GM19438 (cell line): Measurements from ENCODE around the gene TCF25.
A peak's percentile ranks its signal among the peaks of the same experiment; 100 is the strongest.
"Not testable (repeated sequence)": the region's sequence is repeated elsewhere in the genome, so short reads cannot be mapped to it uniquely, and the experiment has no call there.

Experiments used
- ATAC-seq: cut with Tn5 transposase; IDR thresholded peaks from one replicate; pipeline ENCODE4 v1.9.1; 2021; ENCODE audit warnings: low read depth; ENCODE audit not compliant: unreplicated experiment

The TCF25 gene, protein sequence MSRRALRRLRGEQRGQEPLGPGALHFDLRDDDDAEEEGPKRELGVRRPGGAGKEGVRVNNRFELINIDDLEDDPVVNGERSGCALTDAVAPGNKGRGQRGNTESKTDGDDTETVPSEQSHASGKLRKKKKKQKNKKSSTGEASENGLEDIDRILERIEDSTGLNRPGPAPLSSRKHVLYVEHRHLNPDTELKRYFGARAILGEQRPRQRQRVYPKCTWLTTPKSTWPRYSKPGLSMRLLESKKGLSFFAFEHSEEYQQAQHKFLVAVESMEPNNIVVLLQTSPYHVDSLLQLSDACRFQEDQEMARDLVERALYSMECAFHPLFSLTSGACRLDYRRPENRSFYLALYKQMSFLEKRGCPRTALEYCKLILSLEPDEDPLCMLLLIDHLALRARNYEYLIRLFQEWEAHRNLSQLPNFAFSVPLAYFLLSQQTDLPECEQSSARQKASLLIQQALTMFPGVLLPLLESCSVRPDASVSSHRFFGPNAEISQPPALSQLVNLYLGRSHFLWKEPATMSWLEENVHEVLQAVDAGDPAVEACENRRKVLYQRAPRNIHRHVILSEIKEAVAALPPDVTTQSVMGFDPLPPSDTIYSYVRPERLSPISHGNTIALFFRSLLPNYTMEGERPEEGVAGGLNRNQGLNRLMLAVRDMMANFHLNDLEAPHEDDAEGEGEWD

DNA sequence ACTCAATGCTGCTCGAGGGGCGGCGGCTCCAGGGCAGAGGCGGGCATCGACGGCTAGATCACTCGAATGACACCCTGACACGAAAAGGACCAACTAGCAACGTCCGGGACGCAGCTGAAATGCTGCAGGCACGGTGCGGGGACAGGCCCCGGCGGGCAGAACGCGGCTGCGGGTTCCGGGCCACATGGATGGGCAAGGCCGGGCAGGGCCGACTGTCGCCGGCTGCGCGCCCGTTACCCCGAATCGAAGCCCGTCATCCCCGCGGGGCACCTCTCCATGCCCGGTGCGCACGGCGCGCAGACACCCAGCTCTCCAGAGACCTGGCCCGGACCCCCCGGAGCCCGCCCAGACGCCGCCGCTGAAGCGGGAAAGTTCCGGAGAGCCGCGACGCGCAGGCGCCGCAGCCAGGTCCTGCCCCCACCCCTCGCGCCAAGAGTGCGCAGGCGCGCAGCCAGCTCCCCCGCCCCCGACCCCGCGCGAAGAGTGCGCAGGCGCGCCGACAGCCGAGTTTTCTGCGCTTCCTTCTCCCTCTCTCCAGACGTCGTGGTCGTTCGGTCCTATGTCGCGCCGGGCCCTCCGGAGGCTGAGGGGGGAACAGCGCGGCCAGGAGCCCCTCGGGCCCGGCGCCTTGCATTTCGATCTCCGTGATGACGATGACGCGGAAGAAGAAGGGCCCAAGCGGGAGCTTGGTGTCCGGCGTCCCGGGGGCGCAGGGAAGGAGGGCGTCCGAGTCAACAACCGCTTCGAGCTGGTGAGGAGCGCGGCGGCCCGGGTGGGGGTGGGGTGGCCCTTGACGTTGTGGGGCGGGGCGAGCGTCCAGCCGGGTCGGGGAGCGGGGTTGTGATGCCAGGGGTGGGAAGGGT lies at the start of gene TCF25:
Gene TCF25 (plus strand): TSS at position 484 of the 863 bp plus-strand sequence. CDS start 76 bp downstream, at position 560.
- ATAC-seq, result peak; percentile 33

DNA sequence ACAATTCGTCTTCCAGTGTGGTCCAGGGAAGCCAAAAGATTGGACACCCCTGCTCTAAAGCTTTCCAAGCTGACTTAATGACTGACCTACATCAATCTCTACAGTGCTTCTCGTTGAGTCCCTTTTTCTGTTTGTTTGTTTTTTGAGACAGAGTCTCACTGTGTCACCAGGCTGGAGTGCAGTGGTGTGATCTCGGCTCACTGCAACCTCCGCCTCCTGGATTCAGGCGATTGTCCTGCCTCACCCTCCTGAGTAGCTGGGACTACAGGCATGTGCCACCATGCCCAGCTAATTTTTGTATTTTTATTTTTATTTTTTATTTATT lies 49.6 kb upstream of the TCF25 start:
- ATAC-seq, result not testable (repeated sequence)

DNA sequence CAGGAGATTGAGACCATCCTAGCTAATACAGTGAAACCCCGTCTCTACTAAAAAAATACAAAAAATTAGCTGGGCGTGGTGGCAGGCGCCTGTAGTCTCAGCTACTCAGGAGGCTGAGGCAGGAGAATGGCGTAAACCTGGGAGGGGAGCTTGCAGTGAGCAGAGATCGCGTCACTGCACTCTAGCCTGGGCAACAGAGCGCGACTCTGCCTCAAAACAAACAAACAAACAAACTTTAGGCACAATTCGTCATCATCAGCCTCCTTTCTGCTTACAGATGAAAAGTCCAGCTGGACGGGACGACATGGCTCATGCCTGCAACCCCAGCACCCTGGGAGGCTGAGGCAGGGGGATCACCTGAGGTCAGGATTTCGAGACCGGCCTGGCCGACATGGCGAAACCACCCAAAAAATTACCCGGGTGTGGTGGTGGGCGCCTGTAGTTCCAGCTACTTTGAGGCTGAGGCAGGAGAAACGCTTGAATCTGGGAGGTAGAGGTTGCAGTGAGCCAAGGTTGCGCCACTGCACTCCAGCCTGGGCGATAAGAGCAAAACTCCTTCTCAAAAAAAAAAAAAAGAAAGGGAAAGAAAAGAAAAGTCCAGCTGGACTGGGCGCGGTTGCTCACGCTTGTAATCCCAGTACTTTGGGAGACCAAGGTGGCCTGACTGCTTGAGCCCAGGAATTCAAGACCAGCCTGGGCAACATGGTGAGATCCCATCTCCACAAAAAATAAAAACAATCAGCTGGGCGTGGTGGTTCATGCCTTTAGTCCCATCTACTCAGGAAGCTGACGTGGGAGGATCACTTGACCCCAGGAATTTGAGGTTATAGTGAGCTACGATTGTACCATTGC lies 46.6 kb upstream of the TCF25 start:
- ATAC-seq, result no peak

DNA sequence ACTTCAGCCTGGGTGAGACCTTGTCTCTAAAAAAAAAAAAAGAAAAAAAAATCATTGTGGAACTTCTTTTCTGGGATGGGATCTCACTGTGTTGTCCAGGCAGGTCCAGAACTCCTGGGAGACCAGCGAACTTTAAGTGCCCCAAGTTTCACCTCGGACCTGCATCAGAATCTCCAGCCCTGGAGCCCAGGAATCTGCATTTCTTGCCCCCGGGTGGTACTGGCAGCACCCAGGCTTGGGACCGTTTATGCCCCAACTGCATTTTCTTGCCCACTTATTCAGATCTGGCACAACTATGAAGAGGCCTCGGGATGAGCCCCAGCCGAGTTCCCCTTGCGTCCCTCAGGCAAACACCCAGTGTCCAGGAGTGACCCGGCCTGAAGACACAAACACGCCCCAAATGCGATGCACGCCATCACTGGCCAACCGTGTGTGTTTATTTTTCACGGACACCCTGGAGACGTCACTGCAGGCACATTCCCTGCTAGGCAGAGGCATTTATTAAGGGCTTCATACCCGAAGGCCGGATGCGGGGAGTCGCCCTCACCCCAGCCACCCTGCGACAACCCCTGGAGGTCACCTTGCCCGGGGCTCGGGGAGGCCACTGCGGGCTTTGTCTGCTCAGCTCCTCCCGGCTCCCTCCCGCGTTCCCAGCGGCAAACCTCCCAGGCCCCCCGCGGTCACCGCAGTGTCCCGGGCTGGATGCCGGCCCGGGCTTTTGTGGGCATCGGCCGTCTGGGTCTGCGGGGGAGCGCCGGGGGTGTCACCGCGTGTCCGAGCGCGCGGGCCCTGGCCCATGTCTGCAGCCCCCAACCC lies 45.8 kb upstream of the TCF25 start:
- ATAC-seq, result no peak

DNA sequence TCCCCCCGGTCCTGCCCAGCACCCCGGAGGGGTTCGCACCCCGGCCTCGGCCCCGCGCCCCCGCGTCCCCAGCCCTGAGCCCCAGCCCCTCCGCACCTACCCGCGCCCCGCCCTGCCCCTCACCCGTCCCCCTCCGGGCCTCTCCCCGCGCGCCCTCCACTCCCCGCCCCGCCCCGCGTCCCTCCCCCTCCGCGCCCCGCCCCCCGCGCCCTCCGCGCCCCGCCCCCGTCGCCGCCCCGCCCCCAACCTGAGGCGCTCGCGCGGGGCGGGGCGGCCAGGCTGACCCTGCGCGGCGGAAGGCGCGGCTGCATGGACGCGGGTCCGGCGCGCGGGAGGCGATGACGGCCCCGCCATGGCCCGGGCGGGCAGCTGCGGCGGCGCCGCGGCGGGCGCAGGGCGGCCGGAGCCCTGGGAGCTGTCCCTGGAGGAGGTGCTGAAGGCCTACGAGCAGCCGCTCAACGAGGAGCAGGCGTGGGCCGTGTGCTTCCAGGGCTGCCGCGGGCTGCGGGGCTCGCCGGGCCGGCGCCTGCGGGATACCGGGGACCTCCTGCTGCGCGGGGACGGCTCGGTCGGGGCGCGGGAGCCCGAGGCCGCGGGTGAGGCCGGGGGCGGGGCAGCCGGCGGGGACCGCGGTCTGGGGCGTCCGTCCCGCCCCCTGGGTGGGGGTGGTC lies 45.1 kb upstream of the TCF25 start, which contains the start of gene SPIRE2:
Gene SPIRE2 (plus strand): TSS at position 277 of the 671 bp plus-strand sequence. CDS start 76 bp downstream, at position 353.
- ATAC-seq, result no peak

DNA sequence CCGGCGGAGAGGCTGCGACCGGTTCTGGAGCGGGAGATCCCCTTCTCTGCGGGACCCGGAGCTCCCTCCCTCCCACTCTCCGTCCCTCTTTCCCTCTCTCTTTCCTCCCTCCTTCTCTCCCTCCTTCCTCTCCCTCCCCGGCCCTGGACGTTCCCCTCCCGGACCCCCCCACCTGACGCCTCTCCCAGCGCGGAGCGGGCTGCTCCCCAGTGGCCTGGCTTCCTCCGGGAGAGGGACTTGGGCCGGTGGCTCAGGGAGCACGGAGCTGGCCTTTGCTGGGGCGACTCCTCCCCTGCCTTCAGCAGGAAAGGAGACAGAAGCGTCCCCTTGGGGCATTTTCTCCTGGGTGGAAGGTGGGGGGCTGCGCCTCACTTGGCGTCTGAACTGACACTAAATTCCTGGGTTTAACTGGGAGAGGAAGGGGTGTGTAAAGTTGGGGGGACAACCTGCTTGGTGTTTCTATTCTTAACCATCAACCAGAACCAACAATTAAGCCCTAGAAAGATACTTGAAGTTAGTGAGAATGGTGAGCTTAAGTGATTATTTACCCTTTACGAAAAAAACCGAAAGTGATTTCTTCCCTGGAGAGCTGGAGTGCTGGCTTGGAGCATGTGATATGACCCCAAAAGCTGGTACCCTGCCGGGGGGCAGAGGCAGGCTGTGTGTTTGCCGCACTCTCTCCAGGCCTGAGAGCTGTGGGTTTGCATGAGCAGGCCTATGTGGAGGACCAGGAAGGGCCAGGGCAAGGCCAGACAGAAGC lies 44.3 kb upstream of the TCF25 start:
- ATAC-seq, result no peak

DNA sequence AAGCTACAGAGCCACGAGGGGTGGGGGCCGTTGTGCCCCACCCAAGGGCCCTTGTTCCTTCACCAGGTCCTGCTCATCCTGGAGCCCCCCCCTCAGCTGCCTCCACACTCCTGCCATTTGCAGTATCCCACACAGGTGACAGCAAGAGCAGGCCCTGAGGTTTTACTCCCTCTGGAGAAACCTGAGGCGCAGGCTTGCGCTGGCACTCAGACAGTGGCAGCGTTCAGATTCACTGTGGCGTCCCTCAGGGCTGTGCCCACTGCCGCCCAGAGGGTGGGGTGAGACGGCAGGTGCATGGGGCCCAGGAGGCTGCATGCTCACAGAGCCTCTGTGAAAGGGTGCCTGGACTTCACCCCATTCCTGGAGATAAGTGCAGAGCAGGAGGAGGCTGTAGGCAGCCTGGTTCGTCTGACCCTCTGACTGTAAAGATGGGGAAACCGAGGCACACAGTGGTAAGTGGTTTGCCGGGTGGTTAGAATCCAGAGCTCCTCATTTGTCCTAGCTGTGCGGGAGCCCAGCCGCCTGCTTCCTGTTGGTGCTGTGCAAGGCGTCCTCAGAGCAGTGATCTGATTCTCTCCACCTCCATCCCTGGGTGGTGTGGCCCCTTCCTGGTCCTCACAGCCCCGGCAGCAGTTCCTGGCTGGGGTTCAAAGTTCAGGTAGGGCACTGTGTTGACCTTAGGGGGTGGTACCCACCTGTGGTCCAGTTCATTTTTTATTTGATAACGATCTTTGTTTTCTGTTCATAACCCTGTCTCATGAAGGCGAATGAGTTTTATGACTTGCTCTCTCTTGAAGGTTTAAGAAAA lies 43.6 kb upstream of the TCF25 start:
- ATAC-seq, result no peak

DNA sequence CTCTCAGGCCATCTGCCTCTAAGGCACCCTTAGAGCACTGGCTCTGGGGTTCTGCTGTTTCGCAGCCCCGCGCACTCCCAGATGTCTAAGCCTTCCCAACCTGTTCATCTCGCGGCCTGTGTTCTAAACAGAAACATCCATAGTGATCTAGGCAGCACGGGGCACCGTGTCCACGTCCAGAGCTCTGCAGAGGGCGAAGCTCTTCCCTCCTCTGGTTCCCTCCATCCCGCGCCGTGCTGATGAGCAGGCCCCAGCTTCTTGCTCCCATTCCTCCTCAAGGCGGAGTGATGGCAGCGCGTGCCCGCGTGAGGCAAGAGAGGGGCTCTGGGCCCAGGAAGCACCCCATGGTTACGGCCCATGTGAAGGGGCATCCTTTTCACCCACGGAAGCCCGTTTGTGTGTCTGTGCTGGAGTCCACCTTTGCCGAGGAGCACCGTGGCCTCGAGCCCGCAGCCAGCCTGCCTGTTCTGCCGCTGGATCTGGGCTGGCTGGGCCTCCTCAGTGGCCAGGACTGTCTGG lies 41.5 kb upstream of the TCF25 start:
- no peak for ATAC-seq

DNA sequence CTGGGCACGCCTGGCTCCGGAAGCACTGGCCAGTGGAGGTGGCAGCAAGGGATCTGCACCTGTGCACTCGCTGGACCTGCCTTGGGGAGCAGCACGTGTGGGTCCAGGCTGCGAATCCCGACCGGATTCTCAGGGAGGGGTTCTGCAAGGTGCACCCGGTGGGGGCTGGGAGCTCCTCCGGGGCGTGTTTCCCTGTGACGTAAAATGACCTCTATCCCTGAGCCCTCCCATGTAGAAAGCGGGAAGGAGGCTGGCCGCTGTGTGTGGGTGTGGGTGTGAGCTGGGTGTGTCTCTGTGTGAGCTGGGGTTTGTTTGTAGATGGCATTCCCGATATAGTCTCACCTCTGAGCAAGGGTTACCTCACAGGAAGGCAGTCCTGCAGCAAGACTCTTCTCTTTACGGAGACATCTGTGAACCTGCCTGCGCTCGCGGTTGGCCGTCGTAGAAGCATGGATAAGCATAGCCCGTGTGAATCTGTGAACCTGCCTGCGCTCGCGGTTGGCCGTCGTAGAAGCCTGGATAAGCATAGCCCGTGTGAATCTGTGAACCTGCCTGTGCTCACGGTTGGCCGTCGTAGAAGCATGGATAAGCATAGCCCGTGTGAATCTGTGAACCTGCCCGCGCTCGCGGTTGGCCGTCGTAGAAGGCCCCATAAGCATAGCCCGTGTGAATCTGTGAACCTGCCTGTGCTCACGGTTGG lies 39.6 kb upstream of the TCF25 start:
- not testable (repeated sequence) for ATAC-seq

DNA sequence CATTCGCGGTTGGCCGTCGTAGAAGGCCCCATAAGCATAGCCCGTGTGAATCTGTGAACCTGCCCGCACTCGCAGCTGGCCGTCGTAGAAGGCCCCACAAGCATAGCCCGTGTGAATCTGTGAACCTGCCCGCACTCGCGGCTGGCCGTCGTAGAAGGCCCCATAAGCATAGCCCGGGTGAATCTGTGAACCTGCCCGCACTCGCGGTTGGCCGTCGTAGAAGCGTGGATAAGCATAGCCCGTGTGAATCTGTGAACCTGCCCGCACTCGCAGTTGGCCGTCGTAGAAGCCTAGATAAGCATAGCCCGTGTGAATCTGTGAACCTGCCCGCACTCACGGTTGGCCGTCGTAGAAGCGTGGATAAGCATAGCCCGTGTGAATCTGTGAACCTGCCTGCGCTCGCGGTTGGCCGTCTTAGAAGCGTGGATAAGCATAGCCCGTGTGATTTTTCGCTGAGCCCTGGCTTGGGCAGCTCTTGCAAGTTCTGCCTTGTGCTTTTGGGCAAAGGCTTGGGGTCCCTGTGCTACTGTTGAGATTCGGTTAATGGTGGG lies 38.5 kb upstream of the TCF25 start:
- not testable (repeated sequence) for ATAC-seq

DNA sequence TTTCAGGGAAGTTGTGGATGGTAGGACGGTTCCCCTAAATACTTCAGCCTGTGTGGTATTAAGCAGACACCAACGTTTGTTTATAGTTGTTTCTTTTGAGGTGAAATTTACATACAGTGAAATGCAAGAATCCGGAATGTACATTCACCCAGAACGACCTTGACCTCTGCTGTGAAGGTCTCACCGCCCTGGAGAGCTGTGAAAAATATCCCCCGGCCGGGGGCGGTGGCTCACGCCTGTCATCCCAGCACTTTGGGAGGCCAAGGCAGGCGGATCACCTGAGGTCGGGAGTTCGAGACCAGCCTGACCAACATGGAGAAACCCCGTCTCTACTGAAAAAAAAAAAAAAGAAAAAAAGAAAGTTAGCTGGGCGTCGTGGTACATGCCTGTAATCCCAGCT lies 36.9 kb upstream of the TCF25 start:
- not testable (repeated sequence) for ATAC-seq

DNA sequence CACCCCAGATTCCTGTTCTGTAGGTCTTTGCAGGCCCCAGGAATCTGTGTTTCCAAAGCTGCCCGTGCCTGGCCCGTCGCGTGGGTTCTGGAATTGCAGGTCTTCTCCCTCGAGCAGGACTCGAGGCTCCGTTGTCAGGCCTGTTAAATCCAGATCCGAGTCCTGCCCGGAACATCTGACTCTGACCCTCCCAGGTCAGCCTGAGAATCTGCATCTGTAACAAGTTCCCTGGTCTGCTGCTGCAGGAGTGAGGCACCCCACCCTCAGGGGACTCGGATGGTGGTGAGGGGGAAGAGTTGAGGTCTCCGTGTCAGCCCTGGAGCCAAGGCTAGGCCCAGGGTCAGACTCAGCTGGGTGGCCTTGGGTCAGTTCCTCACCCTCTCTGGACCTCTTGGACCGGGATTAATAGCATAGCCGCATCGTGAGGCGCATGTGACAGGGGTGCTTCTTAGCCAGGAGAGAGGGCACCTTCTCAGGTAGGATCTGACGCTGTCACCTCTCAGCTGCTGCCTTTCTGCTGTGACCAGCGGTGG lies 36.3 kb upstream of the TCF25 start:
- no peak for ATAC-seq

DNA sequence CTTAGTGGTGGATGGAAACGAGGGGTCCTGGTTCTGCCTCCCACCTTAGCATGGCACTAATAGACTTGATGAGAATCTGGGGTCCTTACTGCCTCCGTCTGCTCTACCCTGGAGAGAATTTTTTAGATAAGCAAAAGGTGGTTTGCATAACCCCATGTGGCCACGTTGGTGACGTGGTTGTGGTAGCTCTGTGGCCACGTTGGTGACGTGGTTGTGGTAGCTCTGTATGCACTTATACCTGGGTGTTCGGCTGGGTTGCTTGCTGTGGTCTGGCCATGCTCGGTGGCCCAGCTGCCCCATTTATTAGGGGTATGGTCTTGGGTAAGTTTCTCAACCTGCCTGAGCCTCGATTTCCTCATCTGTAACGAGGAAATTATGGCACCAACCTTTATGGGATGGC lies 32.1 kb upstream of the TCF25 start:
- ATAC-seq, result no peak

DNA sequence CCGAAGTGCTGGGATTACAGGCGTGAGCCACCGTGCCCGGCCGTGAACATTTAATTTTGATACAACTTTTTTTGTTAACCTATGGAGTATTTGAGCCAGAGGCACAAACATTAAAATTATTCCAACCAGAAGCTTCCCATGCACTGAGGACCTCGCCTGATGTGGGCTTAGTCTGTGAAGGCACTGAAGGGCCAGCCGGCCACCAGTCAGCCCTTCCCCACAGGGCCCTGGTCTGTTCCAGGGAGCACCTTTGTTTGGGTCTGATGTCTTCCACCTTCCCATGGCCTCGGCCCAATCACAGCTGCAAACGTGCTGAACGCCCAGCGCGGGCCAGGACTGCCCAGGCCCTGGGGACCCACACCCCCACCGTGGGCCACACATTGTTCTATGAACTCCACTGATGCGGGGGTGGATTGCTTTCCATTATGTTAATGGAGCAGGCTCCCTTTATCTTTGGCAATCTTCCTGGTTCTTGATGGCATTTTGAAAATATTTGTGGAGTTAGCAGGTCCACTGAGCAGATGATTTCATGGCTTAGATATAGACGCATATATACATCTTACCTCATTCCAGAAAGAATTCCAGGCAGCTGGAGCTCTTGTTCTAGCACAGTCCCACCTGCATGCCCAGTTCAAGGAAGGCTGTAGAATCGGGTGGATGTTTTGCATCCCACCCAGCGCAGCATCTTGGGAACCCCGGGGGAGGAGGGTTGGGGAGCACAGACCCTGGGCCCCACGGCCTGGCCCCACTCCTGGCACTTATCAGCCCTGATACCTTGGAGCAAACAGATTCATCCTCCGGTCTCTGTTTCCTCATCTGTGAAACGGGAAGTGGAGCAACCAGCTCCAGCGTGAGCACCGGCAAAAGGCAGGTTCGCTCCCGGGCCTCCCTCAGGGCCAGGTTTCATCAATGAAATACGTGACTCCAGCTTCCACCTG lies 30.7 kb upstream of the TCF25 start:
- no peak for ATAC-seq
